ENCODE data around the gene TAX1BP3. TPM values are rescaled to one million over a fixed set of nuclear protein-coding genes. Genes with fewer than 3 reads are reported as not detected.
A peak's percentile ranks its signal among the peaks of the same experiment; 100 is the strongest.

TAX1BP3 gene
- total RNA-seq, 2 donors from 2014 or later = 212 to 227 TPM

- peak overlapping the region; percentile 84 to 99 for H3K4me3 ChIP-seq
- no peak for DNase-seq (ENCODE audit: low spot score)
- H3K27me3 ChIP-seq = no peaks in the 10 kb centered on the region
- H3K9me3 ChIP-seq = no peaks in the 10 kb centered on the region
- no peaks in the 10 kb centered on the region for H3K36me3 ChIP-seq
- no peak for TF ChIP-seq CTCF (IDR thresholded peaks at IDR 0.05)
- peak overlapping the region; percentile 94 to 95 for H3K27ac ChIP-seq
- peaks cover 0 to 47% of the 10 kb centered on the region in 2 donors for H3K4me1 ChIP-seq
These were observed 31.4 kb downstream of the TAX1BP3 start for GRCh38 chr17:3636908-3637373.

DNA sequence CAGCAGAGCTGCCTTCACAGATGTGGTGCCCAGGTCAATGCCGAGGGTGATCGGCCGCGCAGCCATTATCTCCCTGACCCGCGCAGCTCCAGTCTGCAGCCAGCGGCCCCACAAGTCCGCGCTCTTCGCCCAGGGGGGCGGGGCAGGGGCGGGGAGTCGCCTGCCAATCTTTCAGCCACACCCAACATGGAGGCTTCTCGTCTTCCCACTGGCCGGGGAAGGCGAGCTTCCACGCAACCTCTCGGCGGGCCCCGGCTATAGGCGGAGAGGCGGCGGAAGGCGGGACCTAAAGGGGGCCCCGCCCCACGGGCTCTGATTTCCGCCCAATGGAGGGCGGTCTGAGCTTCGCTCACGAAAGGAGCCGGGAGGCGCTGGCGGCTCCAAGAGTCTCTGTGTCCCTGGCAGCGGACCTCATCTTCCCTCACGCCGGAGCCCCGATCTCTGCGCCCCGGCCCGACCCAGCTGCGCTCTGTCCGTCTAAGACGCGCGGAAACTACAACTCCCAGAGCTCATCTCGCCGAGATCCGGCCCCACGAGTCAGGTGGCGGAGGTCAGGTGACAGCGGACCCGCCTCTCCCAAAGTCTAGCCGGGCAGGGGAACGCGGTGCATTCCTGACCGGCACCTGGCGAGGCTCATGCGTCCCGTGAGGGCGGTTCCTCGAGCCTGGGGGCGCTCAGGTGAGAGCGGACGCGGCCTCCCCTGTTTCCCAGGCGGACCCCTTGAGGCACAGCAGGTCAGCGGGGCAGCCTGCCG, 32.0 kb downstream of the TAX1BP3 start, which contains the start of the genes CTNS and SHPK:
TSS of gene CTNS (plus strand) at position 607 of the 754 bp plus-strand sequence. CDS start 3,447 bp downstream, outside the sequence.
TSS of gene SHPK (minus strand) at position 97 of the 754 bp plus-strand sequence. CDS start at position 66, 31 bp downstream.
- Histone ChIP-seq H3K36me3 (no peaks in the 10 kb centered on the region), H3K4me3 (peak within 1 kb of the TSS; percentile 84 to 99), H3K27me3 (no peaks in the 10 kb centered on the region), H3K4me1 (peaks cover 0 to 47% of the 10 kb centered on the region in 2 donors), H3K9me3 (no peaks in the 10 kb centered on the region), H3K27ac (peak within 1 kb of the TSS; percentile 94 to 95)
- no peak for TF ChIP-seq CTCF (IDR thresholded peaks at IDR 0.05)
- DNase-seq (ENCODE audit: low spot score) = peak; percentile 98

GRCh38 chr17:3635474-3636153, 32.8 kb downstream of the TAX1BP3 start:
- peak overlapping the region; percentile 84 to 99 for H3K4me3 ChIP-seq
- H3K27ac ChIP-seq = peak overlapping the region; percentile 94 to 95
- no peaks in the 10 kb centered on the region for H3K36me3 ChIP-seq
- no peaks in the 10 kb centered on the region for H3K9me3 ChIP-seq
- no peaks in the 10 kb centered on the region for H3K27me3 ChIP-seq
- no peak for TF ChIP-seq CTCF (IDR thresholded peaks at IDR 0.05)
- DNase-seq (ENCODE audit: low spot score) = no peak
- peaks cover 0 to 46% of the 10 kb centered on the region in 2 donors for H3K4me1 ChIP-seq

DNA sequence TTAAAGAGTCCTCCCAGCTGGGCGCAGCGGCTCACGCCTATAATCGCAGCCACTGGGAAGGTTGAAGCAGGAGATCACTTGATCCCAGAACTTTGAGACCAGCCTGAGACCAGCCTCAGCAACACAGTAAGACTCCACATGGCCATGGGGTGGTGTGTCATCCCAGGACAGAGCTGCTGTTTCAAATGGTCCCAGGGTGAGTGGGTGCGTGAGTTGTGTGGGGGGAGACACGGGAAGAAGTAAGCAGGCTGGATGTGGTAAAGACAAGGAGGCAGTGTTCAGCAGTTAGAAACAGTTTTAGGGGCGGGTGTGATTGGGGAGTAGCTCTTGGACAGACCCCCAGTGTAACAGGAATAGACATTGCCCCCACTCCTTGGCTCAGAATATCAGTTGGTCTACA, 36.1 kb downstream of the TAX1BP3 start:
- DNase-seq (ENCODE audit: low spot score) = no peak
- peaks cover 0 to 35% of the 10 kb centered on the region in 2 donors for H3K4me1 ChIP-seq
- H3K27ac ChIP-seq = no peak overlapping the region
- peaks cover 28% of the 10 kb centered on the region for H3K36me3 ChIP-seq
- no peaks in the 10 kb centered on the region for H3K27me3 ChIP-seq
- TF ChIP-seq CTCF (IDR thresholded peaks at IDR 0.05) = no peak
- H3K4me3 ChIP-seq = no peak overlapping the region
- no peaks in the 10 kb centered on the region for H3K9me3 ChIP-seq

DNA sequence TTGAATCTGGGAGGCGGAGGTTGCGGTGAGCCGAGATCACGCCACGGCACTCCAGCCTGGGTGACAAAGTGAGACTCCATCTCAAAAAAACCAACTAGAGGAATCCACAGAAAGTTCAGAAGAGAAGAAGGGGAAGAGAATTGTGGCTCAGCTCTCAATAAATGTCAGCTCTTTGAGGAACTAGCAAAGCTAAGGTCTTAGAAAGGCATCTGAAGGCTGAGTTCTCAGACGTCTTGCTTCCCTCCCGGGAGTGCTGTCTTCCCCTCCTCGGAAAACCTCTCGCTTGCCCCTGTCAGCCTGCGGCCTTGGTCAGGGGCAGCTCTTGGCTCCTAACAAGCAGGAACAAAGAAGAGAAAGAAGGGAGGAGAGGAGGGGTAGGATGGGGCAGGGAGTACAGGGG, 37.6 kb downstream of the TAX1BP3 start:
- H3K36me3 ChIP-seq = peaks cover 36% of the 10 kb centered on the region
- H3K27ac ChIP-seq = no peak overlapping the region
- no peaks in the 10 kb centered on the region for H3K9me3 ChIP-seq
- no peak for TF ChIP-seq CTCF (IDR thresholded peaks at IDR 0.05)
- peaks cover 0 to 30% of the 10 kb centered on the region in 2 donors for H3K4me1 ChIP-seq
- H3K4me3 ChIP-seq = no peak overlapping the region
- DNase-seq (ENCODE audit: low spot score) = no peak
- no peaks in the 10 kb centered on the region for H3K27me3 ChIP-seq
